ENCODE measurements around the gene WDR41.
"Not testable (repeated sequence)": the region's sequence is repeated elsewhere in the genome, so short reads cannot be mapped to it uniquely, and the experiment has no call there.

Gene WDR41

DNA sequence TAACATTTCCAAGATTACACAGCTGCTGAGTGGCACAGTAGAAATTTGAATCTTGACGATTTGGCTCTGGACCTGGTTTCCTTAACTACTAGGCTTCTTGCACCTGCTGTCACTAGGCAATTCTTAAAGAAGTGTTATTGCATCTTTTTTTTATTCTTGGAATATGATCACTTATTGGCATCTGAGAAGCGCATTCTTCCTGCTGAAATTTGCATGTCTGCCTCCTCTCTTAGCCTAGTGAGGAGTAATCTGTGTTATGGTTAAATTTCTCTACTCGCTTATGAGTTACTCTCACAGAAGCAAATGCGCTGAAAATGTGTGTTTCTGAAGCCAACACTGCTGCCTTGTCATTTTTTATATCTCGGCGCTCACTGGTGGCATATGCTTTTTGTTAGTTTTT is 89.3 kb downstream of the WDR41 start:
- DNase-seq, result no peak
- no peak for TF ChIP-seq GATA1 (IDR thresholded peaks at IDR 0.05; ENCODE audit: low read depth, low read length)
- TF ChIP-seq POLR2A (IDR thresholded peaks at IDR 0.05; ENCODE audit: low read length), result no peak

DNA sequence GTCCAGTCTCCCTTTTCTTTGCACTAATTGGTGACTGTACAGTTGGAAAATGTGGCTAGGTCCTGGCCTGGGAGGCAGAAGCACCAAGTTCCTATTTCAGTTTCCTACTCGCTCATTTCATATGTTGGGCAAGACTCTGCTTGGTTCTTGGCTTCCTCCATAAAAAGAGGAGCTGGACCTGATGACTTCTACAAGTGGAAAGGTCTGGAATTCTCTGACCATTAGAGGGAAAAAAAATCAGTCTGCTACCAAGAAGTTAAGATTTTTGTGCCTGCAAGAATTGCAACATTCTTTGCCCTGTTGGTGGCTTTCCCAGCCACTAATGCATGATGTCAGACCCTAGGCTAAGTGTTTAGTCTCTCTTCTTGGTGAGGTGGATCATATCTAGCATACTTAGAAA is 91.5 kb downstream of the WDR41 start:
- DNase-seq, result no peak
- TF ChIP-seq GATA1 (IDR thresholded peaks at IDR 0.05; ENCODE audit: low read depth, low read length), result no peak
- no peak for TF ChIP-seq POLR2A (IDR thresholded peaks at IDR 0.05; ENCODE audit: low read length)

GRCh38 chr5:77398896-77399295 is 93.2 kb downstream of the WDR41 start:
- DNase-seq, result no peak
- no peak for TF ChIP-seq POLR2A (IDR thresholded peaks at IDR 0.05; ENCODE audit: low read length)
- TF ChIP-seq GATA1 (IDR thresholded peaks at IDR 0.05; ENCODE audit: low read depth, low read length), result no peak

GRCh38 chr5:77398458-77398857 is 93.7 kb downstream of the WDR41 start:
- DNase-seq, result no peak
- TF ChIP-seq GATA1 (IDR thresholded peaks at IDR 0.05; ENCODE audit: low read depth, low read length) (no peak), POLR2A (IDR thresholded peaks at IDR 0.05; ENCODE audit: low read length) (no peak)

- TF ChIP-seq GATA1 (IDR thresholded peaks at IDR 0.05; ENCODE audit: low read depth, low read length) (no peak), POLR2A (IDR thresholded peaks at IDR 0.05; ENCODE audit: low read length) (no peak)
- no peak for DNase-seq
Observed at GRCh38 chr5:77397686-77398292, 94.3 kb downstream of the WDR41 start.

DNA sequence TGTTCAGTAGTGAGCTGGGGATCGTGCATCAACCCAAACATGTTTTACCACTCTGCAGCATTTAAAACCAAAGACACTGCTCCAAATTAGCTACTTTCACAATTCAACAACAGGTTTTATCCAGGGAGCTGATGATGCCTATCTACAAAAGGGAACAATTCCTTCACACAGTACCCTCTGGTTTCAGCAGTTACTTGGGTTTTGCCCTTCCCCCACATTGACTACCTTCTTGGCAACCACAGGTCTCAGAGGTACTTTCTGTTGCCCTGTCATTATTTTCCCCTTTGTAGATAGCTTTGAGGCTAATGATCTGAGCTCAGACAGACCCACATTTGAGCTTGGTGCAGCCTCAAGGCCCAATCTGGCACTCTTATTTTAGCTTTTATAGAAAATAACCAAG is 96.1 kb downstream of the WDR41 start:
- DNase-seq, result no peak
- TF ChIP-seq POLR2A (IDR thresholded peaks at IDR 0.05; ENCODE audit: low read length), result no peak

DNA sequence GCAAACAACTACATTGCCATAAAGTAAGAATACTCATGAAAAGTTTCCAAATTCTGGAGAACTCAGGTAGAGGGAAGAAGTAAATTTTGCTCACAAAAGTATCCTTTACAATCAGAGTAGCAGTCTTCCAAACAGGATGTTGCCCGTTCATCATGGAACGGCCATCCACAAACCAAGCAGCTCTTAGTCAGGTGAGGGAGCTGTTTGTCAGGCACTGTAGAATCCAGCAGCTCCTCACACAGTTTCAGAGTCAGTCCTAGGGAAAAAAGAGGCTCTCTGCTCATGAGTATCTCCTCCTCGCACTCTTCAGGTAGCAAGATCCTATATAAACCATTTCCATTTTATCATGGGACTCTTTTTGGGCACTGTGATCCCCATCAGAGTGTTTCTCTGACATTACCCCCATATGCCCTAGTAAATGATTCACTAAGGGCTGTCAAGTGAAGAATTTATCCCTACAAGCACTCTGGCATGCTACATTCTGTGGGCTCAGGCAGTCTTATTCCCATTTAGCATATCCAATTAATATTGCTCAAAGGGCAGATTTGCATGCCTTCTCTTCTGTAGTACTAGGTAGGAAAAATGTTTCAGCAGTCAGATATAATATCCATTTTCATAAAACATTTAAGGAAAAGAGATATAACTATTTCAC is 97.9 kb downstream of the WDR41 start:
- no peak for TF ChIP-seq GATA1 (IDR thresholded peaks at IDR 0.05; ENCODE audit: low read depth, low read length)
- no peak for DNase-seq

DNA sequence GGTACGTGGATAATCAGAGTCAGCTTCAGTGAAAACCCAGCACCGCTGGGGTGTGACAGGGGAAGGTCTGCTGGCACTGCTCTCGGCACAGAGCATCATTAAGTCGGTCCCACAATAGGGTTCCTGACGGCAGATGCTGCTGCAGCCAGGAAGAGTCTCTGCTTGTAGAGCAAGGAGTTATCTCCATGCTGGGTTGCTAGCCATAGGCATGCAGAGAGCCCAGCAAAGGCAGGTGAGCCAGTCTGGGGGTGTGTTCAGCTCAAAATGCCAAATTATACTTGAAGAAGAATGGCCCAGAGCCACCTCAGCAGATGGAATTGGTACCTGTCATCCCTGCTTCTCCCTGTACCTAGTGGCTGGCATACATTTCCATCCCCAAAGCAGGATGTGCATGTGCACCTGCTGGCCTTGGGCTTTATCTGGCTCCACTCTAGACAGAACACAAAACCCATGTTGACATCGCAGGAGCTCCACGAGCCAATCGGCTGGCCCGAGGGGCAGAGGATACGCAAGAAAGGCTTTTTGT is 100.8 kb downstream of the WDR41 start:
- TF ChIP-seq POLR2A (IDR thresholded peaks at IDR 0.05; ENCODE audit: low read length) (no peak), GATA1 (IDR thresholded peaks at IDR 0.05; ENCODE audit: low read depth, low read length) (no peak)
- no peak for DNase-seq

- TF ChIP-seq GATA1 (IDR thresholded peaks at IDR 0.05; ENCODE audit: low read depth, low read length) (no peak), POLR2A (IDR thresholded peaks at IDR 0.05; ENCODE audit: low read length) (no peak)
- no peak for DNase-seq
Observed at GRCh38 chr5:77390795-77391194, 101.3 kb downstream of the WDR41 start.

DNA sequence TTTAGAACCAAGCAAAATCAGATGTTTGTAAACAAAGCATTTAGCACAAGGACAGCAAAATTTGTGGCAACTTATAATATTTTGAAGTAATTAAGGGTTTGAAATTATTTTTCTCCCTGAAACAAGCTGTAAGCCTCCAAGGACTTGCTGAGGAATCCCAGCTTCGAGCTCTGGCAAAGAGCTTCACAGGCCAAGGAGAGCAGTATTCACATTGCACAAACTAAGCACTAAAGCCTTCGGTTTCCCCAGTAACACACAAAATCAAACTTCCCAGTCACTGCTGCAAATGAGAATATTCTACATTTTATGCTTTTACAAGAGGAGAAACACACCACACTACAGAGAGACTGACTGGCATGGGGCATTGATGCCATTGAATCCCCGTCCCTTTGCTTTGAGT is 101.9 kb downstream of the WDR41 start:
- no peak for DNase-seq
- TF ChIP-seq GATA1 (IDR thresholded peaks at IDR 0.05; ENCODE audit: low read depth, low read length) (no peak), POLR2A (IDR thresholded peaks at IDR 0.05; ENCODE audit: low read length) (no peak)

DNA sequence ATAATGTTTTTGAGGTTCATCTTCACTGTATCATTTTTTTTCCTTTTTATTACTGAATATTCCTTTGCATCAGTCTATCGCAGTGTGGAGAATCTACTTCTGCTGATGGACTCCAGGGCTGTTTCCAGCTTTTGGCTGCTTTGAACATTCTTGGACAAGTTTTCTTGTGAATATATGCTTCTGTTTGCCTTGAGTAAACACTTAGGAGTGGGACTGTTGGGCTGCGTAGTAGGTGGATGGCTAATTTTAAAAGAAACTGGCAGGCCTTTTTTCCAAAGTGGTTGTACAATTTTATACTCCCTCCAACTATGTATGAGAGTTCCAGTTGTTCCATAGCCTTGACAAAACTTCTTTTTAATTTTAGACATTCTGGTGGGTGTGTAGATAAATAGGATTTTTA is 102.4 kb downstream of the WDR41 start:
- no peak for DNase-seq
- no peak for TF ChIP-seq POLR2A (IDR thresholded peaks at IDR 0.05; ENCODE audit: low read length)
- TF ChIP-seq GATA1 (IDR thresholded peaks at IDR 0.05; ENCODE audit: low read depth, low read length), result no peak

DNA sequence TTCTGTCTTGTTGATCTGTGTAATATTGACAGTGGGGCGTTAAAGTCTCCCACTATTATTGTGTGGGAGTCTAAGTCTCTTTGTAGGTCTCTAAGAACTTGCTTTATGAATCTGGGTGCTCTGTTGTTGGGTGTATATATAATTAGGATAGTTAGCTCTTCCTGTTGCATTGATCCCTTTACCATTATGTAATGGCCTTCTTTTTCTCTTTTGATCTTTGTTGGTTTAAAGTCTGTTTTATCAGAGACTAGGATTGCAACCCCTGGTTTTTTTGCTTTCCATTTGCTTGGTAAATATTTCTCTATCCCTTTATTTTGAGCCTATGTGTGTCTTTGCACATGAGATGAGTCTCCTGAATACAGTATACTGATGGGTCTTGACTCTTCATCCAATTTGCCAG is 105.8 kb downstream of the WDR41 start:
- not testable (repeated sequence) for DNase-seq

- not testable (repeated sequence) for DNase-seq
Observed at GRCh38 chr5:77383336-77383735, 108.8 kb downstream of the WDR41 start.

All from erythroblast (primary cell).